ENCODE data around the gene PSD4. TPM values are rescaled to one million over a fixed set of nuclear protein-coding genes. Genes with fewer than 3 reads are reported as not detected.

The PSD4 gene
- total RNA-seq, 1 experiment from 2014 or later, result 0.60 TPM

DNA sequence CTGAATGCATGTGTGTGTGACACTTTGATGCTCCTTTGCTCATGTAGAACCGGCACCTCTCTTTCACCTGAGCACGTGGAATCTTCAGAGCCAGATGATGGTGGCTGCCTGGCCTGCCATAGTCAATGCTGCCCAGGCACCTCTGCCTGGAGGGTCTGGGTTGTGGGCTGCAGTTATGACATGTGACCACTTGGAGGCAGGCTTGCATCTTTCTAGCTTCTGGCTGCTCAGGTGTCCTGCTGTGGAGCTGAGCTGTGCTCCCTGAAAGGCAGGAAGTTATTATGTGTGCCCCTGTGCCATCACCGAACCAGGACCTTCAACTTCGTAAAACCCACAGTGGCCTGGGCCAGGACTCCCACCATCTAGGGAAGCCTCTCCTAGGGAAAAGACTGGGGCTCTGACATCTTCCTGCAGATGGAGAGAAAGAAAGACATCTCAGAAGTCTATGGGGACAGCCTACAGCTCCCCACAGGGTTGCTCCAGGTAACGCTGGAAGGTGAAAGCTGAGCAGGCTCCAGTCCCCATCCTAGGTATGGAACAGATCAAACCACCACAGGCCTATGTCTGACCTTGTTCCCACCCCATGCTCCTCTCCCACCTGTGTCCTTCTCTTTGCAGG is 30.2 kb downstream of the PSD4 start:
- CTCF ChIA-PET, result interaction anchor here (0.6 to 1.9 kb wide), 14 partner anchors 8 to 186 kb away, joined by 3 to 18 read pairs (median 4); no protein-coding TSS in a partner anchor
- POLR2A ChIA-PET (ENCODE audit: low non-redundant PET), result no interaction called here
- TF ChIP-seq CTCF (conservative IDR thresholded peaks at IDR 0.05; ENCODE audit: low read depth, low read length), result peak; percentile 87
- TF ChIP-seq EZH2 (IDR thresholded peaks at IDR 0.05; ENCODE audit: borderline replicate concordance, low read depth, low read length, poor library complexity, severe bottlenecking), result no peak
- H3K4me1 ChIP-seq (ENCODE audit: insufficient read depth, low read length, poor library complexity, severe bottlenecking), result peaks cover 16% of the 10 kb centered on the region
- H3K9me3 ChIP-seq (ENCODE audit: low read depth, low read length, poor library complexity, severe bottlenecking), result no peaks in the 10 kb centered on the region
- H3K27me3 ChIP-seq (replicated peaks; ENCODE audit: insufficient read depth, low read depth, low read length, poor library complexity), result no peaks in the 10 kb centered on the region
- peak; percentile 85 for DNase-seq (ENCODE audit: low spot score)
- no peaks in the 10 kb centered on the region for H3K36me3 ChIP-seq (ENCODE audit: insufficient read depth, low read length, poor library complexity, severe bottlenecking)
- intact Hi-C loops (cut with micrococcal nuclease; ENCODE audit: unreplicated experiment), result loop anchor here (1.0 to 10.0 kb wide), 5 partner anchors 45 to 186 kb away; no protein-coding TSS in a partner anchor
- no peak overlapping the region for H3K27ac ChIP-seq (ENCODE audit: low read depth, low read length, poor library complexity, severe bottlenecking)
- H3K4me3 ChIP-seq (ENCODE audit: low read depth, low read length, poor library complexity, severe bottlenecking), result no peak overlapping the region
- no TSS peak for BruUV-seq (replicated peaks)

- BruUV-seq (replicated peaks), result no TSS peak
- Histone ChIP-seq H3K27ac (ENCODE audit: low read depth, low read length, poor library complexity, severe bottlenecking) (no peak overlapping the region), H3K4me1 (ENCODE audit: insufficient read depth, low read length, poor library complexity, severe bottlenecking) (peaks cover 29% of the 10 kb centered on the region), H3K4me3 (ENCODE audit: low read depth, low read length, poor library complexity, severe bottlenecking) (no peak overlapping the region), H3K36me3 (ENCODE audit: insufficient read depth, low read length, poor library complexity, severe bottlenecking) (no peaks in the 10 kb centered on the region), H3K9me3 (ENCODE audit: low read depth, low read length, poor library complexity, severe bottlenecking) (no peaks in the 10 kb centered on the region), H3K27me3 (replicated peaks; ENCODE audit: insufficient read depth, low read depth, low read length, poor library complexity) (no peaks in the 10 kb centered on the region)
- TF ChIP-seq CTCF (conservative IDR thresholded peaks at IDR 0.05; ENCODE audit: low read depth, low read length) (no peak), EZH2 (IDR thresholded peaks at IDR 0.05; ENCODE audit: borderline replicate concordance, low read depth, low read length, poor library complexity, severe bottlenecking) (no peak)
- intact Hi-C loops (cut with micrococcal nuclease; ENCODE audit: unreplicated experiment), result loop anchor here (10.0 kb wide), 1 partner anchor 79 kb away; no protein-coding TSS in a partner anchor
- ChIA-PET CTCF (no interaction called here), POLR2A (ENCODE audit: low non-redundant PET) (no interaction called here)
- DNase-seq (ENCODE audit: low spot score), result no peak
Measured at GRCh38 chr2:113206251-113206650, 32.5 kb downstream of the PSD4 start.

- Histone ChIP-seq H3K4me1 (ENCODE audit: insufficient read depth, low read length, poor library complexity, severe bottlenecking) (peaks cover 36% of the 10 kb centered on the region), H3K4me3 (ENCODE audit: low read depth, low read length, poor library complexity, severe bottlenecking) (no peak overlapping the region), H3K9me3 (ENCODE audit: low read depth, low read length, poor library complexity, severe bottlenecking) (no peaks in the 10 kb centered on the region), H3K36me3 (ENCODE audit: insufficient read depth, low read length, poor library complexity, severe bottlenecking) (no peaks in the 10 kb centered on the region), H3K27me3 (replicated peaks; ENCODE audit: insufficient read depth, low read depth, low read length, poor library complexity) (no peaks in the 10 kb centered on the region), H3K27ac (ENCODE audit: low read depth, low read length, poor library complexity, severe bottlenecking) (no peak overlapping the region)
- TF ChIP-seq CTCF (conservative IDR thresholded peaks at IDR 0.05; ENCODE audit: low read depth, low read length) (no peak), EZH2 (IDR thresholded peaks at IDR 0.05; ENCODE audit: borderline replicate concordance, low read depth, low read length, poor library complexity, severe bottlenecking) (no peak)
- intact Hi-C loops (cut with micrococcal nuclease; ENCODE audit: unreplicated experiment), result loop anchor here (10.0 kb wide), 1 partner anchor 78 kb away; no protein-coding TSS in a partner anchor
- ChIA-PET POLR2A (ENCODE audit: low non-redundant PET) (no interaction called here), CTCF (no interaction called here)
- no peak for DNase-seq (ENCODE audit: low spot score)
- BruUV-seq (replicated peaks), result no TSS peak
Measured at GRCh38 chr2:113207021-113207420, 33.2 kb downstream of the PSD4 start.
